Gastroesophageal sphincter (tissue), 4 donors: ENCODE measurements around the gene KRT72. TPM values are rescaled to one million over a fixed set of nuclear protein-coding genes. Genes with fewer than 3 reads are reported as not detected.

Experiments
- ATAC-seq: fragments of 150-250 bp; one replicate; pipeline ENCODE4 v1.9.1; 2016; ENCODE audit warnings: mild to moderate bottlenecking, moderate library complexity
- H3K27ac ChIP-seq, 4 donors: fragments of 200-600 bp; sonication (generic) in 3 of 4; 1 replicate in 3 of 4; 2 replicates in 1 of 4; pipeline ENCODE4 v1.5.1; 2016 to 2019
- H3K27me3 ChIP-seq: fragments of 200-600 bp; sonication (generic); one replicate; pipeline ENCODE4 v1.5.1; 2019
- H3K36me3 ChIP-seq, 2 donors: fragments of 200-600 bp; sonication (generic); one replicate each; pipeline ENCODE4 v1.5.1; 2019; ENCODE audit warnings: control low read depth in 1 of 2
- H3K4me1 ChIP-seq, 3 donors: fragments of 200-600 bp; sonication (generic); 1 replicate in 2 of 3; 2 replicates in 1 of 3; pipeline ENCODE4 v1.5.1; 2016 to 2019; ENCODE audit warnings: control low read depth in 2 of 3
- H3K4me3 ChIP-seq, 2 donors: fragments of 200-600 bp; sonication (generic); one replicate each; pipeline ENCODE4 v1.5.1; 2019; ENCODE audit warnings: mild to moderate bottlenecking in 1 of 2, moderate library complexity in 1 of 2
- H3K9me3 ChIP-seq, 3 donors: fragments of 200-600 bp; sonication (generic); one replicate each; pipeline ENCODE4 v1.5.1; 2017 to 2019; ENCODE audit warnings: control low read depth in 2 of 3
- CTCF ChIP-seq, 4 experiments: fragments of 200-600 bp in 2 of 4; fragments of 450-650 bp in 2 of 4; sonication (generic) in 1 of 4; IDR thresholded peaks; one replicate each; pipeline ENCODE4 v1.5.1; 2017 to 2019; ENCODE audit warnings: antibody characterized with exemption in 4 of 4, mild to moderate bottlenecking in 2 of 4, moderate library complexity in 2 of 4
- EP300 ChIP-seq: sonication (generic); formaldehyde crosslinking; IDR thresholded peaks from one replicate; pipeline ENCODE4 v1.6.1; 2017; ENCODE audit warnings: antibody characterized with exemption, mild to moderate bottlenecking
- POLR2A ChIP-seq, 2 donors: fragments of 450-650 bp; IDR thresholded peaks; one replicate each; pipeline ENCODE4 v1.6.1; 2017; ENCODE audit warnings: antibody characterized with exemption in 2 of 2, mild to moderate bottlenecking in 2 of 2, moderate library complexity in 1 of 2
- POLR2AphosphoS5 ChIP-seq: sonication (generic); formaldehyde crosslinking; IDR thresholded peaks from one replicate; pipeline ENCODE4 v1.6.1; 2017; ENCODE audit warnings: antibody characterized with exemption
- WGBS, 2 donors: methylation state at CpG; one replicate each; pipeline ENCODE4 v1.1.5; 2018; ENCODE audit warnings: low coverage in 1 of 2; 5-methylcytosine and 5-hydroxymethylcytosine counted together
- total RNA-seq, 4 donors: library from RNA; depleted of rRNA; stranded (reverse); fragments of >200 nt; gene quantifications; one replicate each; pipeline ENCODE4 v1.1.0, GENCODE V29; 2016

KRT72 gene
- total RNA-seq, 4 donors from 2014 or later: not detected

DNA sequence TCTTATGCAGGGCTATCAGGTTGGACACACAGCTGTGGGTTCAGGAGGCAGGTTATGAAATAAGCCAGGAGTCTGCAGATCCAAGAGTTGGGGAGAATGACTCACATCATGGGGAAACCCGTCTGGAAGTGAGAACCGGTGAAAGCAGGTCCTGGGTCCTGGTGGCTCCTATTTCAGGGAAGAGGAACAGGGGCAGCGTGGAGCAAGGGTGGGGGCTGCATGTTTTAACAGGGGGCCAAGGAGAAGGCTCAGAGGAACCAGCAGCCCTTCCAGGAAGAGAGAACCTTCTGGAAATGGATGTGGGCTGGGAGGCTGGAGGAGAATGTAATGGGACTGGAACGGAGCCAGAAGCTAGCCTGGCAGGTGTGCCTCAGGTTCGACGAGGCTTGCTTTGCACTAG is 19.8 kb downstream of the KRT72 start:
- Histone ChIP-seq H3K4me1 (no peaks in the 10 kb centered on the region), H3K27ac (no peak overlapping the region), H3K36me3 (no peaks in the 10 kb centered on the region), H3K27me3 (no peaks in the 10 kb centered on the region), H3K4me3 (no peak overlapping the region), H3K9me3 (no peaks in the 10 kb centered on the region)
- TF ChIP-seq EP300 (no peak), POLR2A (IDR thresholded peaks at IDR 0.05) (no peak), CTCF (IDR thresholded peaks at IDR 0.05) (no peak), POLR2AphosphoS5 (no peak)
- no peak for ATAC-seq
- WGBS, 2 donors: 40 to 41% methylated on average over 3 to 6 of the region's 6 CpGs

DNA sequence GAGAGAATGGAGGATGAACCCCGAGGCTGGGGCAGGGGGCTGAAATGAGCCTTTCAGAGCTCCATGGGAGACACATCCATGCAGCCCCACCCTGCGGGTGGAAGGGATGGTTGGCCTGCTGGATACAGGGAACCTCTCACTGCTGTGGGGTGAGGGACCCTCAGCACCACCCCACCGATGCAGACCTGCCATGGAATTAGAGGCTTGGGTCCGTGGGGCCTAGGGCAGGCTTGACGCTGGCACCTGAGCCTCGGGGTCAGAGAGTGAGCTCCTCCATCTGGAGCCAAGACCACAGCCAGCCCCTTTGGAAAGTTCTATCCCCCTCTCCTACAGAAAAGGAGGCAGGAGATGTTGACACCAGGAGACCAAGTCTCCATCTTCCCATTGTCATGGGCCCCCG is 20.2 kb downstream of the KRT72 start:
- ATAC-seq: no peak
- WGBS, 2 donors: 33 to 73% methylated on average over 1 to 2 of the region's 7 CpGs
- no peaks in the 10 kb centered on the region for H3K9me3 ChIP-seq
- no peak overlapping the region for H3K4me3 ChIP-seq
- TF ChIP-seq CTCF (IDR thresholded peaks at IDR 0.05) (no peak), POLR2A (IDR thresholded peaks at IDR 0.05) (no peak), POLR2AphosphoS5 (no peak), EP300 (no peak)
- H3K36me3 ChIP-seq: no peaks in the 10 kb centered on the region
- no peaks in the 10 kb centered on the region for H3K27me3 ChIP-seq
- H3K4me1 ChIP-seq: no peaks in the 10 kb centered on the region
- H3K27ac ChIP-seq: no peak overlapping the region

DNA sequence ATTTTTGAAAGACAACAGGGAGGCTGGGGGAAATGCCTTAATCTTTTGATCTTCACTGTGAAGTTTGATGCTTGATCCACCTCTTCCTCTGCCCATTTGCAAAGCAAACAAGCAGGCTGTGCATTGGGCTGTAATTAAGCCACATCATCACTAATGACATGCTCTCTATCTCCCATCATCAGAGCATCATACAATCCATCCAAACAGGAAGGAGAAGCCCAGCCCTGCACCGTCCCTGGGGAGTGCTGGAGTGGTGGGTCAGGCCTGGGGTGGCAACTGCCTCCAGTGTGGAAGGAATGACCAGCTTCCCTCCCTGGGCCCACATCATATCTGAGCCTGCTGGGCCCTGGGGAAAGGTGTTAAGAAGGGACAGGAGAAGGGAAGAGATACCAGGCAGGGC is 20.8 kb downstream of the KRT72 start:
- H3K4me3 ChIP-seq: no peak overlapping the region
- 100% methylated on average over 1 of the region's 1 CpG; no CpG with 5 or more reads in 1 of the 2 donors for WGBS, 2 donors
- no peaks in the 10 kb centered on the region for H3K4me1 ChIP-seq
- TF ChIP-seq CTCF (IDR thresholded peaks at IDR 0.05) (no peak), POLR2A (IDR thresholded peaks at IDR 0.05) (no peak)
- H3K27ac ChIP-seq: no peak overlapping the region
- H3K9me3 ChIP-seq: no peaks in the 10 kb centered on the region
- no peaks in the 10 kb centered on the region for H3K27me3 ChIP-seq
- no peaks in the 10 kb centered on the region for H3K36me3 ChIP-seq
- ATAC-seq: no peak

- Histone ChIP-seq H3K4me1 (no peaks in the 10 kb centered on the region), H3K27ac (no peak overlapping the region), H3K36me3 (no peaks in the 10 kb centered on the region), H3K4me3 (no peak overlapping the region), H3K9me3 (no peaks in the 10 kb centered on the region), H3K27me3 (no peaks in the 10 kb centered on the region)
- no peak for TF ChIP-seq EP300
- TF ChIP-seq POLR2A (IDR thresholded peaks at IDR 0.05): no peak
- no peak for TF ChIP-seq CTCF (IDR thresholded peaks at IDR 0.05)
- TF ChIP-seq POLR2AphosphoS5: no peak
- 78 to 96% methylated on average over 4 to 8 of the region's 10 CpGs for WGBS, 2 donors
- no peak for ATAC-seq
These were observed 21.5 kb downstream of the KRT72 start for GRCh38 chr12:52579468-52580465.

- no peaks in the 10 kb centered on the region for H3K9me3 ChIP-seq
- ATAC-seq: no peak
- peaks cover 11% of the 10 kb centered on the region for H3K27me3 ChIP-seq
- H3K4me3 ChIP-seq: no peak overlapping the region
- TF ChIP-seq CTCF (IDR thresholded peaks at IDR 0.05) (no peak), POLR2A (IDR thresholded peaks at IDR 0.05) (no peak), EP300 (no peak), POLR2AphosphoS5 (no peak)
- no peak overlapping the region for H3K27ac ChIP-seq
- H3K4me1 ChIP-seq: no peaks in the 10 kb centered on the region
- H3K36me3 ChIP-seq: no peaks in the 10 kb centered on the region
- 83 to 90% methylated on average over 2 to 3 of the region's 3 CpGs for WGBS, 2 donors
These were observed 22.8 kb downstream of the KRT72 start for GRCh38 chr12:52578469-52578868.
